Osteoblast (primary cell): Measurements from ENCODE around the gene WWC1. TPM values are rescaled to one million over a fixed set of nuclear protein-coding genes. Genes with fewer than 3 reads are reported as not detected.

Experiments
- DNase-seq: peaks from one replicate; pipeline ENCODE4 v3.0.0; 2011; ENCODE audit warnings: low spot score, mixed read lengths; ENCODE audit not compliant: insufficient read length; ENCODE audit errors: missing footprints
- H2AFZ ChIP-seq: 2 replicates; pipeline ENCODE4 v1.6.0; 2011; ENCODE audit warnings: mild to moderate bottlenecking, low read length
- H3K27ac ChIP-seq: 2 replicates; pipeline ENCODE4 v1.5.1; 2011; ENCODE audit warnings: mild to moderate bottlenecking, low read depth, low read length, moderate library complexity
- H3K27me3 ChIP-seq: 2 replicates; pipeline ENCODE4 v1.6.0; 2012; ENCODE audit warnings: mild to moderate bottlenecking, control low read depth, inconsistent platforms, low read length, moderate library complexity; ENCODE audit not compliant: insufficient read depth
- H3K36me3 ChIP-seq: 2 replicates; pipeline ENCODE4 v1.5.1; 2011; ENCODE audit warnings: mild to moderate bottlenecking, low read length, control low read depth, moderate library complexity; ENCODE audit not compliant: insufficient read depth
- H3K4me1 ChIP-seq: 2 replicates; pipeline ENCODE4 v1.5.1; 2011; ENCODE audit warnings: mild to moderate bottlenecking, low read length, control low read depth, moderate library complexity; ENCODE audit not compliant: insufficient read depth
- H3K4me2 ChIP-seq: 2 replicates; pipeline ENCODE4 v1.6.0; 2011; ENCODE audit warnings: mild to moderate bottlenecking, low read length; ENCODE audit not compliant: insufficient read depth
- H3K4me3 ChIP-seq: fragments of 200-600 bp; sonication (generic); 3 replicates; pipeline ENCODE4 v1.5.1; 2012; ENCODE audit warnings: mild to moderate bottlenecking, low read length, inconsistent platforms; ENCODE audit not compliant: insufficient read depth
- H3K79me2 ChIP-seq: 2 replicates; pipeline ENCODE4 v1.6.0; 2012; ENCODE audit warnings: mild to moderate bottlenecking, low read length, control low read depth, inconsistent platforms; ENCODE audit not compliant: insufficient read depth
- H3K9me3 ChIP-seq: 2 replicates; pipeline ENCODE4 v1.5.1; 2011; ENCODE audit warnings: low read depth, low read length, control low read depth
- H4K20me1 ChIP-seq: 2 replicates; pipeline ENCODE4 v1.6.0; 2012; ENCODE audit warnings: mild to moderate bottlenecking, low read length, control low read depth; ENCODE audit not compliant: insufficient read depth
- CTCF ChIP-seq: IDR thresholded peaks from 2 replicates; pipeline ENCODE4 v1.5.1; 2011; ENCODE audit warnings: mild to moderate bottlenecking, low read depth, low read length, moderate library complexity; ENCODE audit errors: extremely low read depth
- total RNA-seq: library from RNA; depleted of rRNA; stranded (reverse); fragments of >200 nt; gene quantifications from 2 replicates; pipeline ENCODE4 v1.2.3, GENCODE V29; 2012

The WWC1 gene
- total RNA-seq, 1 donor, result 1.4 TPM

GRCh38 chr5:168393773-168394172, 102.3 kb downstream of the WWC1 start:
- DNase-seq, result no peak
- H2AFZ ChIP-seq, result no peak overlapping the region
- no peaks in the 10 kb centered on the region for H4K20me1 ChIP-seq
- no peak for TF ChIP-seq CTCF
- no peaks in the 10 kb centered on the region for H3K4me1 ChIP-seq
- H3K4me2 ChIP-seq, result no peak overlapping the region
- no peaks in the 10 kb centered on the region for H3K36me3 ChIP-seq
- no peaks in the 10 kb centered on the region for H3K9me3 ChIP-seq
- no peak overlapping the region for H3K27ac ChIP-seq
- H3K4me3 ChIP-seq, result no peak overlapping the region
- no peaks in the 10 kb centered on the region for H3K27me3 ChIP-seq
- no peaks in the 10 kb centered on the region for H3K79me2 ChIP-seq

- Histone ChIP-seq H3K27me3 (peaks cover 4% of the 10 kb centered on the region), H3K9me3 (no peaks in the 10 kb centered on the region), H3K27ac (no peak overlapping the region), H3K79me2 (no peaks in the 10 kb centered on the region), H2AFZ (no peak overlapping the region), H3K4me2 (no peak overlapping the region), H3K36me3 (no peaks in the 10 kb centered on the region), H3K4me3 (no peak overlapping the region), H3K4me1 (peaks cover 12% of the 10 kb centered on the region), H4K20me1 (peaks cover 5% of the 10 kb centered on the region)
- no peak for DNase-seq
- no peak for TF ChIP-seq CTCF
Observed at GRCh38 chr5:168400429-168401220, 109.2 kb downstream of the WWC1 start.

- Histone ChIP-seq H3K9me3 (no peaks in the 10 kb centered on the region), H3K79me2 (no peaks in the 10 kb centered on the region), H3K4me2 (no peak overlapping the region), H3K36me3 (no peaks in the 10 kb centered on the region), H3K27me3 (peaks cover 4% of the 10 kb centered on the region), H3K4me3 (no peak overlapping the region), H3K4me1 (peaks cover 12% of the 10 kb centered on the region), H2AFZ (no peak overlapping the region), H3K27ac (no peak overlapping the region), H4K20me1 (peaks cover 5% of the 10 kb centered on the region)
- no peak for DNase-seq
- TF ChIP-seq CTCF, result no peak
Observed at GRCh38 chr5:168401226-168401625, 109.8 kb downstream of the WWC1 start.

GRCh38 chr5:168401880-168402279, 110.4 kb downstream of the WWC1 start:
- no peak overlapping the region for H3K4me2 ChIP-seq

More at GRCh38 chr5:168401880-168402279, 110.4 kb downstream of the WWC1 start:
- no peak for TF ChIP-seq CTCF
- Histone ChIP-seq H3K4me3 (no peak overlapping the region), H4K20me1 (peaks cover 5% of the 10 kb centered on the region), H3K9me3 (no peaks in the 10 kb centered on the region), H3K27ac (no peak overlapping the region), H3K79me2 (no peaks in the 10 kb centered on the region), H2AFZ (no peak overlapping the region), H3K36me3 (no peaks in the 10 kb centered on the region), H3K27me3 (peaks cover 4% of the 10 kb centered on the region), H3K4me1 (peaks cover 12% of the 10 kb centered on the region)
- no peak for DNase-seq
